OCI-LY3 (cell line): ENCODE results near the gene FLCN.

Experiments used
- EZH2phosphoT487 ChIP-seq: fragments of 200-600 bp; shearing (Covaris generic); IDR thresholded peaks from 2 replicates; pipeline ENCODE4 v1.6.1; 2018; ENCODE audit warnings: antibody characterized with exemption, mixed run types, low read depth
- TF ChIP-seq, protein P1 (sequence below): fragments of 200-600, 300-600 bp; sonication (generic); IDR thresholded peaks from 2 replicates; pipeline ENCODE4 v1.5.1; 2014; ENCODE audit warnings: antibody characterized with exemption, low read length, low read depth

DNA sequence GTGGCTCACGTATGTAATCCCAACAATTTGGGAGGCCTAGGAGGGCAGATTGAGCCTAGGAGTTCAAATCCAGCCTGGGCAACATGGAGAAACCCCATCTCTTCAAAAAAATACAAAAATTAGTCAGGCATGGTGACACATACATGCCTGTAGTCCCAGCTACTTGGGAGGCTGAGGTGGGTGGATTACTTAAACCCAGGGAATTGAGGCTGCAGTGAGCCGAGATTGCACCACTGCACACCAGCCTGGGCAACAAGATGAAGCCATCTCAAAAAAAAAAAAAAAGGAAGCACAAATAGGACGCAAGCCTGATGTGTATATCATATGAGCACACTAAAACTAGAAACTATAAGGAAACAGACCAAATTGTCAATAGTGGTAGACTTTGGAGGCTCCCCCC is 17.1 kb upstream of the FLCN start:
- TF ChIP-seq, protein P1, sequence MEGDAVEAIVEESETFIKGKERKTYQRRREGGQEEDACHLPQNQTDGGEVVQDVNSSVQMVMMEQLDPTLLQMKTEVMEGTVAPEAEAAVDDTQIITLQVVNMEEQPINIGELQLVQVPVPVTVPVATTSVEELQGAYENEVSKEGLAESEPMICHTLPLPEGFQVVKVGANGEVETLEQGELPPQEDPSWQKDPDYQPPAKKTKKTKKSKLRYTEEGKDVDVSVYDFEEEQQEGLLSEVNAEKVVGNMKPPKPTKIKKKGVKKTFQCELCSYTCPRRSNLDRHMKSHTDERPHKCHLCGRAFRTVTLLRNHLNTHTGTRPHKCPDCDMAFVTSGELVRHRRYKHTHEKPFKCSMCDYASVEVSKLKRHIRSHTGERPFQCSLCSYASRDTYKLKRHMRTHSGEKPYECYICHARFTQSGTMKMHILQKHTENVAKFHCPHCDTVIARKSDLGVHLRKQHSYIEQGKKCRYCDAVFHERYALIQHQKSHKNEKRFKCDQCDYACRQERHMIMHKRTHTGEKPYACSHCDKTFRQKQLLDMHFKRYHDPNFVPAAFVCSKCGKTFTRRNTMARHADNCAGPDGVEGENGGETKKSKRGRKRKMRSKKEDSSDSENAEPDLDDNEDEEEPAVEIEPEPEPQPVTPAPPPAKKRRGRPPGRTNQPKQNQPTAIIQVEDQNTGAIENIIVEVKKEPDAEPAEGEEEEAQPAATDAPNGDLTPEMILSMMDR = no peak
- no peak for TF ChIP-seq EZH2phosphoT487
